Skin of body (tissue), 2 donors: ENCODE measurements around the gene CD4. TPM values are rescaled to one million over a fixed set of nuclear protein-coding genes. Genes with fewer than 3 reads are reported as not detected.

ENCODE experiments used
- DNase-seq: peaks from one replicate; lab custom pipeline; 2025; lab: John Stamatoyannopoulos, UW
- total RNA-seq: library from RNA; depleted of rRNA; stranded (reverse); fragments of >200 nt; gene quantifications from one replicate; pipeline ENCODE4 v1.2.3, GENCODE V29; 2014

Gene CD4
- total RNA-seq, 1 donor from 2014 or later, result 9.7 TPM

GRCh38 chr12:6810758-6811157 lies 21.4 kb downstream of the CD4 start:
- no peak for DNase-seq

- DNase-seq, result no peak
These were observed 24.0 kb downstream of the CD4 start for GRCh38 chr12:6813363-6813762.

DNA sequence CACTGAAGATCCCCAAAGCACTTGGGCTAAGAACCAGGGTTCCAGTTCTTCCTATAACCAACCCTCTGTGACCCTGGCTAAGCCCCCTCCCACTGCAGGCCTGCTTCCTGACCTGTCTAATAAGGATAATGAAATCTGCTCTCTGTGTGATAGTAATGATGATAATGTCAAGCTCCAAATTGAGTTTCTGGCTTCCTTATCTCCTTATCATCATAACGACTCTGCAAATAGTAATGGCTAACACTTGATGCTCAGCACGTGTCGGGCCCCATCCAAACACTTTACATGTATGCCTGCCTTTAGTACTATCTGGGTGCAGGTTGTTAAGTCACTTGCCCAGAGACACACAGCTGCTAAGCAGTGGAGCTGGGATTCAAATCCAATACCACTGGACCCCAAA lies 27.3 kb downstream of the CD4 start:
- DNase-seq, result no peak

- no peak for DNase-seq
These were observed 27.8 kb downstream of the CD4 start for GRCh38 chr12:6817098-6817497.

DNA sequence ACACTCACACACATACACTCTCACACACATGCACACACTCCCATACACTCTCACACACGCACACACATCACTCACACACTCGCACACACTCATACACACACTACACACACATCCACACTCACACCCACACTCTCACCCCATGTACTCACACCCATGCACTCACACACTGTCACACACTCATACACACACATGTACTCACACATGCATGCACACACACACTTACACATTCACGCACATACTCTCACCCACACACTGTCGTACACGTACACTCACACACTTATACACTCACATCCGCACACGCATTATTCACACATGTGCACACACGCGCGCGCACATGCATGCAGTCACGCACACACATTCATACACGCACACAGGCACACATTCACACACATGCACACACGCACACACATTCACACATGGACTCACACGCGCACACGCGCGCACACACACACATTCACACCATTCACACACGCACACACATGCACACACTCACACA lies 28.4 kb downstream of the CD4 start:
- DNase-seq, result no peak

- DNase-seq, result no peak
These were observed 28.9 kb downstream of the CD4 start for GRCh38 chr12:6818222-6818621.

GRCh38 chr12:6818645-6819044 lies 29.3 kb downstream of the CD4 start:
- no peak for DNase-seq

DNA sequence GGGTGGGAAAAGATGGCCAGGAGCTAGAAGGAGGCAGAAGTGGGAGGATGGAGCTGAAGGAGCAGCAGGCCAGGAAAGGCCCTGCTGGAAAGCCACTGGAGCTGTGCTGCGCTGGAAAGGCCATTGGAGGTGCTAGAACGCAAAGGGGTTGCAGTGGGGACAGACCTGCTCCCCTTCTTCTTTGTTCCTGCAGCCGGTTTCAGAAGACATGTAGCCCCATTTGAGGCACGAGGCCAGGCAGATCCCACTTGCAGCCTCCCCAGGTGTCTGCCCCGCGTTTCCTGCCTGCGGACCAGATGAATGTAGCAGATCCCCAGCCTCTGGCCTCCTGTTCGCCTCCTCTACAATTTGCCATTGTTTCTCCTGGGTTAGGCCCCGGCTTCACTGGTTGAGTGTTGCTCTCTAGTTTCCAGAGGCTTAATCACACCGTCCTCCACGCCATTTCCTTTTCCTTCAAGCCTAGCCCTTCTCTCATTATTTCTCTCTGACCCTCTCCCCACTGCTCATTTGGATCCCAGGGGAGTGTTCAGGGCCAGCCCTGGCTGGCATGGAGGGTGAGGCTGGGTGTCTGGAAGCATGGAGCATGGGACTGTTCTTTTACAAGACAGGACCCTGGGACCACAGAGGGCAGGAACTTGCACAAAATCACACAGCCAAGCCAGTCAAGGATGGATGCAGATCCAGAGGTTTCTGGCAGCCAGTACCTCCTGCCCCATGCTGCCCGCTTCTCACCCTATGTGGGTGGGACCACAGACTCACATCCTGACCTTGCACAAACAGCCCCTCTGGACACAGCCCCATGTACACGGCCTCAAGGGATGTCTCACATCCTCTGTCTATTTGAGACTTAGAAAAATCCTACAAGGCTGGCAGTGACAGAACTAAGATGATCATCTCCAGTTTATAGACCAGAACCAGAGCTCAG lies 30.0 kb downstream of the CD4 start:
- no peak for DNase-seq

DNA sequence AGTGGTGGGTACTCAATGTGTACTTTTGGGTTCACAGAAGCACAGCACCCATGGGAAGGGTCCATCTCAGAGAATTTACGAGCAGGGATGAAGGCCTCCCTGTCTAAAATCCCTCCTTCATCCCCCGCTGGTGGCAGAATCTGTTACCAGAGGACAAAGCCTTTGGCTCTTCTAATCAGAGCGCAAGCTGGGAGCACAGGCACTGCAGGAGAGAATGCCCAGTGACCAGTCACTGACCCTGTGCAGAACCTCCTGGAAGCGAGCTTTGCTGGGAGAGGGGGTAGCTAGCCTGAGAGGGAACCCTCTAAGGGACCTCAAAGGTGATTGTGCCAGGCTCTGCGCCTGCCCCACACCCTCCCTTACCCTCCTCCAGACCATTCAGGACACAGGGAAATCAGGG lies 30.8 kb downstream of the CD4 start:
- DNase-seq, result no peak

DNA sequence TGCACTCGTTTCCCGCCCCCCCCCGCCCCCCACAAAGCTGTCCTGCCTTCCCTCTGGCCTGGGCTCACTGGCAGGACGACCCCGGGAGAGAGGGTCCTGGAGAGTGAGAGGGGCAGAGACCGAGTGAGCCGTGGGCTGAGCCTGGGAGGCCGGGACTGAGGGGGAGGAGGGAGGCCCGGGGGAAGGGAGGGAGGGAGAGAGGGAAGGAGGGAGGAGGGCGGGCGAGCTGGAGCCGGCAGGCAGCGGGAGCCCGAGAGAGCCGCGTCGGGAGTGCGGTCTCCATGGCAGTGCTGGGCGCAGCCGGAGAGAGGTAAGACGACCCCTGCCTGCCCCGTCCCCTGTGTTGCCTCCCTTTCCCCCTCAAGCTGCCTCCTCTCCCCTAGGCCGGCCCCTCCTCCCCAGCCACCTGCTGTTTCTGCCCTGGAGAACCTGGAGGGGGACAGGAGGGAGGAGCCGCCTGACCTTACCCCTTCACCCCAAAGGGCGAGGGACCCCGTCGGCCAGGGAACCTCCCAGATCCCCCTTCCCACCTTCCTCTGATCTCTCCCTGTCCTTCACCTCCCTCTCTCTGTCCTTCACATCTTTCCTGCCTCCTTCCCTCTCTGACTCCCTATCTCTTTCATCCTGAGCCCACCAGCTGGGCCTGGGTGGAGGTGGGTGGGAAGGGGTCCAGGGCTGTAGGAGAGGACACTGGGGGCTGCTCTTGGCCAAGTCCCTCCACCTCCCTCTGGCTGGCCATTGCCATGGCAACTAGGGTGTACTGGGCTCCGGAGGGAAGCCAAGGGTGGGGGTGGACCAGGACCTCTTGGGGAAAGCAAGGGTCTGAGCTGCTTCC lies 32.5 kb downstream of the CD4 start, which contains the start of gene GPR162:
GPR162 (plus strand) TSS at position 231 of the 835 bp plus-strand sequence. CDS start 2,078 bp downstream, outside the sequence.
- DNase-seq, result peak; percentile 73

GRCh38 chr12:6822426-6823135 lies 33.3 kb downstream of the CD4 start:
- no peak for DNase-seq

- DNase-seq, result no peak
These were observed 34.1 kb downstream of the CD4 start for GRCh38 chr12:6823182-6824084.

GRCh38 chr12:6824085-6824775 lies 34.9 kb downstream of the CD4 start:
- no peak for DNase-seq

GRCh38 chr12:6824901-6825381 lies 35.6 kb downstream of the CD4 start:
- no peak for DNase-seq

- DNase-seq, result peak; percentile 76
These were observed 36.2 kb downstream of the CD4 start for GRCh38 chr12:6825398-6826124.

DNA sequence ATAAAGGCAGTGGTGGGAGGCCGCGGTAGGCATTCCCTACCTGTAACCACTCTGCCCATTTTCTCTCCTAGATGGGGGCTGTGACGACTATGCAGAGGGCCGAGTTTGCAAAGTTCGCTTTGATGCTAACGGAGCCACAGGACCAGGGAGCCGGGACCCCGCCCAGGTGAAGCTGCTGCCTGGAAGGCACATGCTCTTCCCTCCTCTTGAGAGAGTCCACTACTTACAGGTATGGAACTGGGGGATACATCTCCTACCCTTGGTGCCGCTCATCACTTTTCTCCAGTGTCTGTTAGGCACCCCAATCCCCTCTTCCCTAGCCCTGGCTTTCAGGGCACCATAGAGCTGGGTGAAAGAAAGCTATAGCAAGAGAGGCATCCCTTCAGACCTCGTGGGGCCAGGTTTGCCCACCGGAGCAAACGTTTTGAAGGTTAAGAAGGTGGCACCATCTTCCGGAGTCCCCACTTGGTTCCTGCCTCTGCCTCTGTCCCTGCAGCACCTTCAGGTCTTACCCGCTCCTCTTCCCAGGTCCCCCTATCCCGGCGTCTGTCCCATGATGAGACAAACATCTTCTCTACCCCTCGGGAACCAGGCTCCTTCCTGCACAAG lies 36.9 kb downstream of the CD4 start:
- no peak for DNase-seq

GRCh38 chr12:6826734-6827436 lies 37.6 kb downstream of the CD4 start:
- no peak for DNase-seq

- peak; percentile 57 for DNase-seq
These were observed 38.1 kb downstream of the CD4 start for GRCh38 chr12:6827437-6827911.
